Ovary (tissue), 3 donors: ENCODE results near the gene SLC25A42.

Experiments used
- CTCF ChIP-seq, 3 donors: fragments of 450-650 bp in 2 of 3; fragments of 200-600 bp in 1 of 3; IDR thresholded peaks; one replicate each; pipeline versions ENCODE4 v1.5.1 to v1.8.0; 2016 to 2022; ENCODE audit warnings: antibody characterized with exemption in 3 of 3, mild to moderate bottlenecking in 1 of 3
- EP300 ChIP-seq: sonication (generic); formaldehyde crosslinking; IDR thresholded peaks from one replicate; pipeline ENCODE4 v1.6.1; 2017; ENCODE audit warnings: antibody characterized with exemption
- POLR2A ChIP-seq: fragments of 450-650 bp; IDR thresholded peaks from one replicate; pipeline ENCODE4 v1.6.1; 2017; ENCODE audit warnings: antibody characterized with exemption, mild to moderate bottlenecking, moderate library complexity
- donor health status: DM: no; HTN: no; CAD: no.

DNA sequence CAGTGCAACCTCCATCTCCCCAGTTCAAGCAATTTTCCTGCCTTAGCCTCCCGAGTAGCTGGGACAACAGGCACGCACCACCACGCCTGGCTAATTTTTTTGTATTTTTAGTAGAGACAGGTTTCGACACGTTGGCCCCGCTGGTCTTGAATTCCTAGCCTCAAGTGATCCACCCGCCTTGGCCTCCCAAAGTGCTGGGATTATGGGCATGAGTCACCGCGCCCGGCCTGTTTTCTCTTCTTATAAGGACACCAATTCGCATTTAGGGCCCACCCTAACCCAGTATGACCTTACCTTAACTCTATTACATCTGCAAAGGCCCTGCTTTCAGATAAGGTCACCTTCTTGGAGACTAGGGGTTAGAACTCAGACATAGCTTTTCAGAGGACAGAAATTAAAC is 39.4 kb downstream of the SLC25A42 start:
- no peak for TF ChIP-seq POLR2A
- no peak for TF ChIP-seq CTCF (IDR thresholded peaks at IDR 0.05)
- no peak for TF ChIP-seq EP300
